Caco-2 (cell line): ENCODE data around the gene GLS. TPM values are rescaled to one million over a fixed set of nuclear protein-coding genes. Genes with fewer than 3 reads are reported as not detected.
A peak's percentile ranks its signal among the peaks of the same experiment; 100 is the strongest.

Experiments used
- BruUV-seq: library from RNA; stranded (reverse); fragments of 400-500 nt; replicated peaks from 2 replicates; lab custom pipeline; 2021; lab: Mats Ljungman, UMichigan
- CTCF ChIA-PET: fragments of 300-600 bp; sonication (Branson Sonifier 250); formaldehyde crosslinking; loops from one replicate; lab custom pipeline; 2022; ENCODE audit warnings: antibody characterized with exemption; lab: Charles Lee
- POLR2A ChIA-PET: fragments of 300-600 bp; sonication (Branson Sonifier 250); formaldehyde crosslinking; loops from one replicate; lab custom pipeline; 2022; ENCODE audit warnings: antibody characterized with exemption; lab: Charles Lee
- DNase-seq, 2 experiments: peaks; one replicate each; pipeline versions ENCODE4 v3.0.0 to v3.0.0-alpha.2; 2020 to 2022
- H3K27me3 ChIP-seq: replicated peaks from 2 replicates; pipeline ENCODE4 v1.6.0; 2011; ENCODE audit warnings: low read length; ENCODE audit not compliant: control insufficient read depth, insufficient read depth
- H3K36me3 ChIP-seq: 2 replicates; pipeline ENCODE4 v1.5.1; 2011; ENCODE audit warnings: low read length; ENCODE audit not compliant: control insufficient read depth, insufficient read depth
- H3K4me1 ChIP-seq: fragments of 250-450 bp; sonication (Bioruptor Pico); 2 replicates; pipeline ENCODE4 v1.5.1; 2020; ENCODE audit warnings: mild to moderate bottlenecking
- H3K4me3 ChIP-seq: 2 replicates; pipeline ENCODE4 v1.5.1; 2011; ENCODE audit warnings: low read depth, mild to moderate bottlenecking, control low read depth, low read length
- H3K9me3 ChIP-seq: fragments of 250-450 bp; sonication (Bioruptor Pico); 2 replicates; pipeline ENCODE4 v1.5.1; 2020; ENCODE audit warnings: mild to moderate bottlenecking, moderate library complexity
- H3K27ac Mint-ChIP-seq: one replicate; pipeline ENCODE4 v1.8.0; 2022; ENCODE audit warnings: mixed read lengths; ENCODE audit not compliant: unreplicated experiment
- H3K27me3 Mint-ChIP-seq: one replicate; pipeline ENCODE4 v1.8.0; 2022; ENCODE audit warnings: mixed read lengths; ENCODE audit not compliant: insufficient read depth, unreplicated experiment
- H3K36me3 Mint-ChIP-seq: one replicate; pipeline ENCODE4 v1.8.0; 2022; ENCODE audit warnings: mild to moderate bottlenecking, mixed read lengths; ENCODE audit not compliant: insufficient read depth, unreplicated experiment
- H3K4me1 Mint-ChIP-seq: one replicate; pipeline ENCODE4 v1.8.0; 2022; ENCODE audit warnings: low read depth, mixed read lengths; ENCODE audit not compliant: unreplicated experiment
- H3K4me3 Mint-ChIP-seq: one replicate; pipeline ENCODE4 v1.8.0; 2022; ENCODE audit warnings: mild to moderate bottlenecking, moderate library complexity, mixed read lengths; ENCODE audit not compliant: unreplicated experiment
- H3K9me3 Mint-ChIP-seq: one replicate; pipeline ENCODE4 v1.8.0; 2022; ENCODE audit warnings: mixed read lengths; ENCODE audit not compliant: unreplicated experiment
- intact Hi-C: fragments of 100-400 bp; cut with micrococcal nuclease; formaldehyde crosslinking; loops from one replicate; pipeline ENCODE4 v1.10.0; 2022; ENCODE audit not compliant: unreplicated experiment
- total RNA-seq: library from RNA; stranded (reverse); gene quantifications from 2 replicates; pipeline ENCODE4 v1.2.3, GENCODE V29; 2022
- TF ChIP-seq, protein P1 (sequence below), 2 experiments: fragments of 200-600 bp in 1 of 2; IDR thresholded peaks; 1 replicate in 1 of 2; 2 replicates in 1 of 2; pipeline versions ENCODE4 v1.5.1 to v1.8.0; 2011 to 2022; ENCODE audit warnings: antibody characterized with exemption in 1 of 2, control low read depth in 1 of 2, inconsistent platforms in 1 of 2, low read depth in 1 of 2, low read length in 1 of 2, mild to moderate bottlenecking in 1 of 2, moderate library complexity in 1 of 2; ENCODE audit not compliant: insufficient read depth in 1 of 2, severe bottlenecking in 1 of 2, unreplicated experiment in 1 of 2

Gene GLS
- total RNA-seq, 1 experiment from 2014 or later: 107 TPM

DNA sequence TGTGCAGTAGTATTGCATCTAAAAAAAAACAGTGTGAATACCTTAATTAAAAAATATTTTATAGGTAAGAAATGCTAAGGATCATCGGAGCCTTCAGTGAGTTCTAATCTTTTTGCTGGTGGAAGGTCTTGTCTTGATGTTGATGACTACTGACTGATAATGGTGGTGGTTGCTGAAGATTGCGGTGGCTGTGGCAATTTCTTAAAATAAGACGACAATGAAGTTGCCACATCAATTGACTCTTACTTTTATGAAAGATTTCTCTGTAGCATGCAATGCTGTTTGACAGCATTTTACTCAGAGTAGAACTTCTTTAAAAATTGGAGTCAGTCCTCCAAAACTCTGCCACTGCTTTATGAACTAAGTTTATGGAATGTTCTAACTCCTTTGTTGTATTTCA lies 36.2 kb downstream of the GLS start:
- no peaks in the 10 kb centered on the region for H3K4me1 Mint-ChIP-seq

DNA sequence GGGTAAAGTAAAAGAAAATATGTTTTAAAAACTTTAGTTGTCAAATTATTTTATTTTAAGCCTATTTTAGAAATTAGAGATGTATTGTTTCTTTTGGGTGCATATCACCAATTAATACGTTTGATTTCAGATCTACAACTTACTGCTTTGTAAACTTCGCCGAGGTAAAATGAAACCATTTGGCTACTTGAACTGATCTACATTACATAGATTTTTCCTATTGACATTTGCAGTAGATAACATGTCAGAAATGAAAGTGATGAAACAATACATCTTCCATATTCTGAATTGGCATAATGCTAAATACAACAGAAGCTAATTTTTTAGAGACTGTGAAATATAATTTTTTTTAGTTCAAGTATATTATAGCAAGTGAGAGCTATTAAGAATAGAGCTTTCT lies 39.5 kb downstream of the GLS start:
- Histone ChIP-seq H3K36me3 (peaks cover 4% of the 10 kb centered on the region), H3K4me1 (peaks cover 33% of the 10 kb centered on the region), H3K4me3 (no peak overlapping the region), H3K9me3 (no peaks in the 10 kb centered on the region), H3K27me3 (no peaks in the 10 kb centered on the region)
- intact Hi-C loops: no loop called here
- H3K9me3 Mint-ChIP-seq: peaks cover 12% of the 10 kb centered on the region
- H3K4me1 Mint-ChIP-seq: peaks cover 16% of the 10 kb centered on the region
- CTCF ChIA-PET: no interaction called here
- no peaks in the 10 kb centered on the region for H3K27me3 Mint-ChIP-seq
- peaks cover 66% of the 10 kb centered on the region for H3K36me3 Mint-ChIP-seq
- POLR2A ChIA-PET: no interaction called here
- DNase-seq: no peak
- BruUV-seq: no TSS peak
- TF ChIP-seq, protein P1, sequence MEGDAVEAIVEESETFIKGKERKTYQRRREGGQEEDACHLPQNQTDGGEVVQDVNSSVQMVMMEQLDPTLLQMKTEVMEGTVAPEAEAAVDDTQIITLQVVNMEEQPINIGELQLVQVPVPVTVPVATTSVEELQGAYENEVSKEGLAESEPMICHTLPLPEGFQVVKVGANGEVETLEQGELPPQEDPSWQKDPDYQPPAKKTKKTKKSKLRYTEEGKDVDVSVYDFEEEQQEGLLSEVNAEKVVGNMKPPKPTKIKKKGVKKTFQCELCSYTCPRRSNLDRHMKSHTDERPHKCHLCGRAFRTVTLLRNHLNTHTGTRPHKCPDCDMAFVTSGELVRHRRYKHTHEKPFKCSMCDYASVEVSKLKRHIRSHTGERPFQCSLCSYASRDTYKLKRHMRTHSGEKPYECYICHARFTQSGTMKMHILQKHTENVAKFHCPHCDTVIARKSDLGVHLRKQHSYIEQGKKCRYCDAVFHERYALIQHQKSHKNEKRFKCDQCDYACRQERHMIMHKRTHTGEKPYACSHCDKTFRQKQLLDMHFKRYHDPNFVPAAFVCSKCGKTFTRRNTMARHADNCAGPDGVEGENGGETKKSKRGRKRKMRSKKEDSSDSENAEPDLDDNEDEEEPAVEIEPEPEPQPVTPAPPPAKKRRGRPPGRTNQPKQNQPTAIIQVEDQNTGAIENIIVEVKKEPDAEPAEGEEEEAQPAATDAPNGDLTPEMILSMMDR (IDR thresholded peaks at IDR 0.05; ENCODE audit: insufficient read depth in 1 of 2, low read depth in 1 of 2, low read length in 1 of 2, severe bottlenecking in 1 of 2, unreplicated experiment in 1 of 2): no peak
- H3K4me3 Mint-ChIP-seq: no peak overlapping the region
- no peak overlapping the region for H3K27ac Mint-ChIP-seq

More for the DNA sequence above, 36.2 kb downstream of the GLS start:
- Mint-ChIP-seq H3K36me3 (peaks cover 55% of the 10 kb centered on the region), H3K27ac (no peak overlapping the region), H3K27me3 (no peaks in the 10 kb centered on the region), H3K9me3 (no peaks in the 10 kb centered on the region), H3K4me3 (no peak overlapping the region)
- no peaks in the 10 kb centered on the region for H3K27me3 ChIP-seq
- POLR2A ChIA-PET: no interaction called here
- peaks cover 14% of the 10 kb centered on the region for H3K4me1 ChIP-seq
- CTCF ChIA-PET: no interaction called here
- no peak for DNase-seq
- BruUV-seq: no TSS peak
- no peak overlapping the region for H3K4me3 ChIP-seq
- no peaks in the 10 kb centered on the region for H3K9me3 ChIP-seq
- TF ChIP-seq, protein P1 (IDR thresholded peaks at IDR 0.05; ENCODE audit: insufficient read depth in 1 of 2, low read depth in 1 of 2, low read length in 1 of 2, severe bottlenecking in 1 of 2, unreplicated experiment in 1 of 2): no peak
- intact Hi-C loops: no loop called here
- no peaks in the 10 kb centered on the region; the same call in none of the 2 replicates for H3K36me3 ChIP-seq

DNA sequence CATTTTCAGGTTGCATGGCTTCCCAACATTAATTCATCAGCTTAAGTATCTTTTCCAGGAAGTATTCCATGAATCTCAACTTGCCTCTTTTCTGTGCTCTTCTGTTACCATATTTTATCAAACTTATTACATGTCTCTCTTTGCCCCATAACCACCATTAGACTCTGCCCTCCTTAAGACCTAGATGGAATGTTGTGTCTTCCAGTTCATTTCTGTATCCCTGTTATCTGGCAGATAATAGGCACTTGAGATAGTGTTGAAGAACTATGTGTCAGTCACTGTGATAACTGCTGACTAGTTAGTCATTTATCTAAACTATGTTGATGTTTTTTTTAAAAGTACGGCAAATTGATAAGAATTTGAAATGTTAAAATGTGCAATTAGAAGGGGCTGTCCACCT lies 41.8 kb downstream of the GLS start:
- peaks cover 40% of the 10 kb centered on the region for H3K4me1 ChIP-seq
- no peaks in the 10 kb centered on the region for H3K27me3 ChIP-seq
- H3K36me3 ChIP-seq: peaks cover 4% of the 10 kb centered on the region; the same call in 1 of the 2 replicates
- Mint-ChIP-seq H3K36me3 (peaks cover 53% of the 10 kb centered on the region), H3K27me3 (no peaks in the 10 kb centered on the region), H3K4me3 (peak overlapping the region; percentile 27), H3K4me1 (peaks cover 16% of the 10 kb centered on the region), H3K9me3 (peaks cover 12% of the 10 kb centered on the region), H3K27ac (peak overlapping the region; percentile 47)
- ChIA-PET POLR2A (no interaction called here), CTCF (no interaction called here)
- no TSS peak for BruUV-seq
- peak in 1 of 2 experiments; percentile 39 for DNase-seq
- intact Hi-C loops: loop anchor here (1.0 kb wide), 1 partner anchor 25 kb away; no protein-coding TSS in a partner anchor
- no peak overlapping the region for H3K4me3 ChIP-seq
- H3K9me3 ChIP-seq: no peaks in the 10 kb centered on the region
- TF ChIP-seq, protein P1 (IDR thresholded peaks at IDR 0.05; ENCODE audit: insufficient read depth in 1 of 2, low read depth in 1 of 2, low read length in 1 of 2, severe bottlenecking in 1 of 2, unreplicated experiment in 1 of 2): no peak
